ENCODE results near the gene CNTNAP2. TPM values are rescaled to one million over a fixed set of nuclear protein-coding genes. Genes with fewer than 3 reads are reported as not detected.

The CNTNAP2 gene
- total RNA-seq, 2 donors from 2014 or later, result 0.29 to 1.1 TPM

GRCh38 chr7:146397141-146397540 is 280.5 kb downstream of the CNTNAP2 start:
- DNase-seq, result no peak
- ATAC-seq, result no peak
- intact Hi-C loops (cut with DNase I), result no loop called here

- DNase-seq (no peak), ATAC-seq (no peak)
- intact Hi-C loops (cut with DNase I), result no loop called here
Measured at GRCh38 chr7:146401939-146402338, 285.3 kb downstream of the CNTNAP2 start.

DNA sequence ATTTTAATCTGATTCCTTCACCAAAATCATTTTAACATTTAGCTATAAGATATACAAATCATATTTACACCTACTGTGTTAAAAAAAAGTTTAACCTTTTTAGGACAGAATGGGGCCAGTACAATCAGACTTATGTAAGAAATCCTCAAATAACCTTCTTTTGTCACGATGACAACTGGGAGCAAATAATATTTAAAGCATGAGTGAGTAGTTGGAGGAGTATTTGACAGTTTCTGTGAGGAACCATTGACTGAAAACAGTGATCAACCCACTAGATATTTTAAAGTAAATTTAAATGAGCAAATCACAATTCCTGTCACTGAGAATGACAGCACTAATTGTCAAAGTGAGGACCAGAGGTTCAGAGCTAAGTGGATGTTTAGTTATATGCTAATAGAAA is 289.1 kb downstream of the CNTNAP2 start:
- DNase-seq (no peak), ATAC-seq (no peak)
- intact Hi-C loops (cut with DNase I), result no loop called here

DNA sequence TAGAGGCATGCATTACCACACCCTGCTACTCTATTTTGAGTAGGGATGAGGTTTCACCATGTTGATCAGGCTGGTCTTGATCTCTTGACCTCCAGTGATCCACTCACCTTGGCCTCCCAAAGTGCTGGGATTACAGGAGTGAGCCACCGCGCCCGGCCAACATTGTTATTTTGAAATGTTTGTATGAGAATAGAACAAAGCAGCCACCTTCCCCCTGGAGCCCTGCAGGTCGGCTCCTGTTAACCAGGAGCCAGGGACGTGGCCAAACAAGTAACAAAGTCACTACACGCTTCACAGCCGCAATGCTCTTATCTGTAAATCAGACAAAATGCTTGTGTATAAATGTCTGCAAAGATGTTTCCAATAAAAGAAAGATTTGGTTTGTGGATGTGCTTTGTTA is 295.4 kb downstream of the CNTNAP2 start:
- ATAC-seq (no peak), DNase-seq (no peak)
- intact Hi-C loops (cut with DNase I), result no loop called here

- DNase-seq (no peak), ATAC-seq (no peak)
- intact Hi-C loops (cut with DNase I), result no loop called here
Measured at GRCh38 chr7:146412781-146413180, 296.2 kb downstream of the CNTNAP2 start.

DNA sequence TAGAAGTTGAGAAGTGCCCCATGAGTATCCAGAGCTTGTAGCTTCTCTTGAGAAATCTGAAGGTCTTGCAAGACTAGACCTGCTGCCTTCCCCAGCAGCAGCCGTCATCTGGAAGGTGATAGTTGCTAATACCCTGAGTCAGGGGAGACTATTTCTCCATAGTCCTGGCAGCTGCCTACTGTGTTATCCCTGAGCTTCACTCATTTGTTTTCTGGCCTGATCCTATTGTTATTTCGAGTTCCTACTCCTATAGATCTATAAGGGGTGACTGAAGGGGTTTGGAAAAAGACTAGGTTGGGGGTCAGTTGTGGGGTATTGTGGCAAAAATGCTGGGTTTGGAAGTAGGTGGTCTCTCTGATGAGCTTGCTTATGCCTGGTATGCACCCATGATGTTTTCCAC is 297.8 kb downstream of the CNTNAP2 start:
- no peak for DNase-seq
- no peak for ATAC-seq
- intact Hi-C loops (cut with DNase I), result no loop called here

DNA sequence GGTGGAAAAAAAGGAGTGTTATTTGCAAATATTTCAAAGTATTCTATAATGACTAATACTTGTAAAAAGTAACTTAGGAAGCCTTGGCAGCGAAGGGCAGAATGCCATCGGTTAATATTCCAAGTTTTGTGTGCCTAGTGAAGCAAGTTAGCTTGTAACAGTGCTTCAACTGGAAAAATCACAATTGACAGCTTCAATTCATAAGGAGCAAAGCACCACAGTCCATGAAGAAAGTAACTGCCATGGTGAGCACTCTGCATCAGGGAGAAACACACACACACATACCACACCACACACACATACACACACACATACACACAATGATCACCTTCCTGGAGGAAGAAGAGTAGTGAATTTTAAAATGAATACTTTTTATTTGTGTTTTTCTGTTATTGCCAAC is 298.3 kb downstream of the CNTNAP2 start:
- intact Hi-C loops (cut with DNase I), result no loop called here
- ATAC-seq, result no peak
- DNase-seq, result no peak

- intact Hi-C loops (cut with DNase I), result no loop called here
Measured at GRCh38 chr7:146417176-146417575, 300.6 kb downstream of the CNTNAP2 start.

DNA sequence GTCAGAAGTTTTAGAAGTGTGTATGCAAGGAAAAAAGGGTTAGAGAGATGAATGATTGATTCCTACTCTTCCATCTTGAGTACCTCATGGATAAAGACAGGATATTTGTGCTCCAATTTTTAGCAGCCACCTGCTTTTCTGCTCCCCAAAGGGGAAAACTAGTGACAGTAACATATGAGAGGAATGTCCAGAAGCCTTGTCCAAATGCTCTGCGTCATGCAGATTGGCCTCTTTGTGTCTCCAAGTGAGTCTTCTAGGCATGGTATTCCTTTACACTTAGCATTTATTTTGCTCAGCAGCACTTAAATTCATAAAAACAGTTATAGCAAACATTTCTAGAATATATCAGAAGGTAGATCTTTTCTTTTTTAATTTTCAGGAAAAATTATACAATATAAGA is 306.8 kb downstream of the CNTNAP2 start:
- intact Hi-C loops (cut with DNase I), result no loop called here
- no peak for DNase-seq
- no peak for ATAC-seq

More at GRCh38 chr7:146417176-146417575, 300.6 kb downstream of the CNTNAP2 start:
- DNase-seq (no peak), ATAC-seq (no peak)

GRCh38 chr7:146424084-146424483 is 307.5 kb downstream of the CNTNAP2 start:
- ATAC-seq, result no peak
- intact Hi-C loops (cut with DNase I), result no loop called here
- no peak for DNase-seq

- no peak for DNase-seq
- intact Hi-C loops (cut with DNase I), result no loop called here
- ATAC-seq, result no peak
Measured at GRCh38 chr7:146433501-146433900, 316.9 kb downstream of the CNTNAP2 start.

DNA sequence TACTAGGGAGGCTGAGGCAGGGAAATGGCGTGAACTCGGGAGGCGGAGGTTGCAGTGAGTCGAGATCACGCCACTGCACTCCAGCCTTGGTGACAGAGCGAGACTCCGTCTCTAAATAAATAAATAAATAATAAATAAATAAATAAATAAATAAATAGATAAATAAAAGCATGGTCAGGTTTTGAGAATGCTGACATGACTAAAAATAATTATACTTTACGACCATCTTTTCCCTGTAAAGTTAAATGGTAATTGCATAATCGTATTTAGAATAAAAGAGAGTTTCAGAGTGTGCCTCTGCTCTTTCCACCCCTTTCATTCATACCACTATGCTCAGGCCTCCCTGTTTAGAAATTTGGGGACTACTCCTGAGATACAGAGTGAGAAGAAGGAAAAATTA is 326.5 kb downstream of the CNTNAP2 start:
- intact Hi-C loops (cut with DNase I), result no loop called here
- no peak for DNase-seq
- no peak for ATAC-seq

- intact Hi-C loops (cut with DNase I), result no loop called here
- ATAC-seq, result no peak
- DNase-seq, result no peak
Measured at GRCh38 chr7:146449625-146450024, 333.0 kb downstream of the CNTNAP2 start.

DNA sequence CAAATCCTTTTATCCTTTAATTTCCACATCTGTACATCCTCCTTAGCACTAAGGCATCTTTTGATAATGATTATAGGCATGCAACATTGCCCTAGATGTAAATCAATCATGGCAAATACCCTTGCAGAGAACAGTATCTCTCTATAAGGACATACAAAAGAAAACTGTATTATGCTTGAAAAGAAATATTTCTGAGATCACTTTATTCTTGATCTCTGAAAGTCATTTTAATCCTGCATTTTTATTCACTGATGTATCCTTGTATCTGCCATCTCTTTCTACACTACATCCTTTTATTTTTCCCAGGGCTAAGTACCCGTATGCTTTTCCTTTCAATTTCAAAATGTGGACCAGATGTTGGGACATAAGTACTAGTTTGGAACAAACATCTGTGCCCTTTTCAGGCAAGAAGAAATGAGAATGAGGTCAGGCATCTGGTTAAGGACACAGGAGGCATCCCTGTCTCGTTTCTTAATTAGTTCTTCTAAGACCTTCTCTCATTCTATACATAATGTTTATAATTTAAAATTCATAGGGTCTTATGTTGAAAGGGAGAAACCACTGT is 338.6 kb downstream of the CNTNAP2 start:
- intact Hi-C loops (cut with DNase I), result no loop called here
- no peak for ATAC-seq
- DNase-seq, result no peak

- no peak for ATAC-seq
- intact Hi-C loops (cut with DNase I), result no loop called here
- no peak for DNase-seq
Measured at GRCh38 chr7:146479040-146479439, 362.4 kb downstream of the CNTNAP2 start.

GRCh38 chr7:146486519-146486918 is 369.9 kb downstream of the CNTNAP2 start:
- no peak for ATAC-seq
- no peak for DNase-seq
- intact Hi-C loops (cut with DNase I), result no loop called here

DNA sequence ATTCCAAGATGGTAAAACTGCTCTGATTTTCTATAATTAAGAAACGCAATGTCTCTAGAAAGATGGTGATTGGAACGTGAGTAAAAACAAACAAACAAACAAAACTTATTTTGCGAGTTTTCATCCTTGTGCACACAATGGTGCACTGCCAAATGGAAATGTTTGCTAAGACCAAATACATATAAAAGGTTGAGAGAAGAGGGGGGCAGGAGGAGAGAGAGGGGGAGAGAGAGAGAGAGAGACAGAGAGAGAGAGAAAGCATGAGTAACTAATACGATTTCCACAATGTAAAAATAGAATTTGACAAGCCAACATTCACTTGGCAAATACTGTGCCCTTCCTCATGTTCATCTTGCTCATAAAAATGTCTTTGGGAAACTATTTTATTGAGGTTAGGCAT is 375.4 kb downstream of the CNTNAP2 start:
- DNase-seq (no peak), ATAC-seq (no peak)
- intact Hi-C loops (cut with DNase I), result no loop called here

GRCh38 chr7:146494952-146495596 is 378.5 kb downstream of the CNTNAP2 start:
- intact Hi-C loops (cut with DNase I), result no loop called here
- ATAC-seq (no peak), DNase-seq (no peak)

- intact Hi-C loops (cut with DNase I), result no loop called here
- no peak for DNase-seq
- no peak for ATAC-seq
Measured at GRCh38 chr7:146496657-146497056, 380.1 kb downstream of the CNTNAP2 start.

GRCh38 chr7:146499970-146500369 is 383.4 kb downstream of the CNTNAP2 start:
- intact Hi-C loops (cut with DNase I), result no loop called here
- ATAC-seq, result no peak
- DNase-seq, result no peak

- DNase-seq, result no peak
- ATAC-seq, result no peak
- intact Hi-C loops (cut with DNase I), result no loop called here
Measured at GRCh38 chr7:146503844-146504243, 387.2 kb downstream of the CNTNAP2 start.

All from left cardiac atrium (tissue), 4 donors.